Upper lobe of left lung (tissue), 6 donors: ENCODE measurements around the gene RECQL5. TPM values are rescaled to one million over a fixed set of nuclear protein-coding genes. Genes with fewer than 3 reads are reported as not detected.

ENCODE experiments used
- ATAC-seq, 2 donors: fragments of 200-7000 bp; cut with Tn5 transposase; one replicate each; pipeline ENCODE4 v1.9.1; 2022; ENCODE audit warnings: mild to moderate bottlenecking in 2 of 2, moderate library complexity in 2 of 2; ENCODE audit not compliant: low FRiP score in 2 of 2
- DNase-seq, 2 donors: peaks; one replicate each; pipeline ENCODE4 v3.0.0-alpha.2; 2019 to 2020
- H3K27ac ChIP-seq, 4 donors: fragments of 200-600 bp; sonication (generic); one replicate each; pipeline ENCODE4 v1.5.1; 2016 to 2019
- H3K27me3 ChIP-seq, 4 donors: fragments of 200-600 bp; sonication (generic); one replicate each; pipeline ENCODE4 v1.5.1; 2017 to 2019
- H3K36me3 ChIP-seq, 4 donors: fragments of 200-600 bp; sonication (generic); one replicate each; pipeline ENCODE4 v1.5.1; 2016 to 2019
- H3K4me1 ChIP-seq, 4 donors: fragments of 200-600 bp; sonication (generic); one replicate each; pipeline ENCODE4 v1.5.1; 2018 to 2019
- H3K4me3 ChIP-seq, 4 donors: fragments of 200-600 bp; sonication (generic); one replicate each; pipeline ENCODE4 v1.5.1; 2017 to 2019; ENCODE audit warnings: mild to moderate bottlenecking in 2 of 4, moderate library complexity in 1 of 4
- H3K9me3 ChIP-seq, 4 donors: fragments of 200-600 bp; sonication (generic); one replicate each; pipeline ENCODE4 v1.5.1; 2018 to 2019
- CTCF ChIP-seq, 6 experiments: fragments of 450-650 bp in 4 of 6; fragments of 200-600 bp in 2 of 6; sonication (generic) in 2 of 6; IDR thresholded peaks; one replicate each; pipeline ENCODE4 v1.5.1; 2016 to 2019; ENCODE audit warnings: antibody characterized with exemption in 6 of 6
- EP300 ChIP-seq, 4 donors: sonication (generic); formaldehyde crosslinking; IDR thresholded peaks; one replicate each; pipeline ENCODE4 v1.5.1; 2017; ENCODE audit warnings: antibody characterized with exemption in 4 of 4, control low read depth in 2 of 4
- POLR2A ChIP-seq, 4 donors: fragments of 450-650 bp; IDR thresholded peaks; one replicate each; pipeline ENCODE4 v1.5.1; 2016 to 2017; ENCODE audit warnings: antibody characterized with exemption in 4 of 4, mild to moderate bottlenecking in 2 of 4
- POLR2AphosphoS5 ChIP-seq, 2 donors: sonication (generic); formaldehyde crosslinking; IDR thresholded peaks; one replicate each; pipeline ENCODE4 v1.5.1; 2017; ENCODE audit warnings: antibody characterized with exemption in 2 of 2
- WGBS, 2 donors: methylation state at CpG; one replicate each; pipeline ENCODE4 v1.1.5; 2017 to 2018; 5-methylcytosine and 5-hydroxymethylcytosine counted together
- total RNA-seq, 6 donors: library from RNA; depleted of rRNA in 4 of 6; stranded (reverse); fragments of >200 nt in 4 of 6; gene quantifications; one replicate each; pipeline versions ENCODE4 v1.1.0 to v1.2.1, GENCODE V29; 2016 to 2021
- donor health status: DM: no; HTN: no; CAD: no; lungs with moderate emphysema.
- donor health status: DM: no; HTN: yes; CAD: no; lungs with severe emphysema.

Gene RECQL5
- total RNA-seq, 6 donors from 2014 or later: 11.4 to 97.4 (median 41.4) TPM

GRCh38 chr17:75635610-75636202, 31.2 kb downstream of the RECQL5 start:
- H3K4me3 ChIP-seq: no peak overlapping the region
- H3K27me3 ChIP-seq: no peaks in the 10 kb centered on the region
- no peaks in the 10 kb centered on the region for H3K9me3 ChIP-seq
- TF ChIP-seq POLR2AphosphoS5 (IDR thresholded peaks at IDR 0.05) (no peak), EP300 (IDR thresholded peaks at IDR 0.05) (no peak), POLR2A (IDR thresholded peaks at IDR 0.05) (no peak), CTCF (IDR thresholded peaks at IDR 0.05) (no peak)
- peaks cover 0 to 6% (median 3%) of the 10 kb centered on the region in 4 donors for H3K36me3 ChIP-seq
- ATAC-seq (no peak), DNase-seq (peak; percentile 60 to 79)
- H3K27ac ChIP-seq: peak overlapping the region; percentile 39 to 68 (median 60)
- 33 to 45% methylated on average over 1 to 15 of the region's 16 CpGs for WGBS, 2 donors
- peaks cover 22 to 50% (median 38%) of the 10 kb centered on the region in 4 donors for H3K4me1 ChIP-seq

GRCh38 chr17:75634754-75635609, 32.0 kb downstream of the RECQL5 start:
- Histone ChIP-seq H3K36me3 (peaks cover 0 to 13% (median 5%) of the 10 kb centered on the region in 4 donors), H3K4me1 (peaks cover 22 to 44% (median 35%) of the 10 kb centered on the region in 4 donors), H3K27ac (peak overlapping the region; percentile 39 to 82 (median 75)), H3K9me3 (no peaks in the 10 kb centered on the region), H3K27me3 (no peaks in the 10 kb centered on the region), H3K4me3 (no peak overlapping the region)
- DNase-seq: peak; percentile 35 to 59
- TF ChIP-seq EP300 (IDR thresholded peaks at IDR 0.05): no peak
- no peak for TF ChIP-seq CTCF (IDR thresholded peaks at IDR 0.05)
- no peak for TF ChIP-seq POLR2AphosphoS5 (IDR thresholded peaks at IDR 0.05)
- TF ChIP-seq POLR2A (IDR thresholded peaks at IDR 0.05): no peak
- WGBS, 2 donors: 77 to 85% methylated on average over 17 to 20 of the region's 20 CpGs
- no peak for ATAC-seq

- Histone ChIP-seq H3K36me3 (peaks cover 0 to 15% (median 5%) of the 10 kb centered on the region in 4 donors), H3K4me1 (peaks cover 22 to 40% (median 34%) of the 10 kb centered on the region in 4 donors), H3K4me3 (peak overlapping the region in 3 of 4 donors; percentile 11 to 18 (median 11)), H3K27ac (peak overlapping the region; percentile 82 to 85 (median 82)), H3K27me3 (no peaks in the 10 kb centered on the region), H3K9me3 (no peaks in the 10 kb centered on the region)
- peak in 1 of 2 donors; percentile 57 for DNase-seq
- ATAC-seq: no peak
- TF ChIP-seq POLR2A (IDR thresholded peaks at IDR 0.05) (no peak), EP300 (IDR thresholded peaks at IDR 0.05) (no peak), POLR2AphosphoS5 (IDR thresholded peaks at IDR 0.05) (no peak), CTCF (IDR thresholded peaks at IDR 0.05) (no peak)
- WGBS, 2 donors: 82 to 85% methylated on average over 5 to 9 of the region's 9 CpGs
These were observed 32.6 kb downstream of the RECQL5 start for GRCh38 chr17:75634376-75634740.

GRCh38 chr17:75633486-75634375, 33.2 kb downstream of the RECQL5 start:
- peak; percentile 82 to 92 for DNase-seq
- H3K27ac ChIP-seq: peak overlapping the region; percentile 82 to 85 (median 82)
- H3K4me1 ChIP-seq: peaks cover 22 to 39% (median 33%) of the 10 kb centered on the region in 4 donors
- H3K9me3 ChIP-seq: no peaks in the 10 kb centered on the region
- peak overlapping the region in 3 of 4 donors; percentile 11 to 32 (median 11) for H3K4me3 ChIP-seq
- ATAC-seq: peak; percentile 78 to 81
- no peaks in the 10 kb centered on the region for H3K27me3 ChIP-seq
- peak; percentile 24 to 66 (median 42) for TF ChIP-seq CTCF (IDR thresholded peaks at IDR 0.05)
- peak in 1 of 4 donors; percentile 26 for TF ChIP-seq POLR2A (IDR thresholded peaks at IDR 0.05)
- no peak for TF ChIP-seq POLR2AphosphoS5 (IDR thresholded peaks at IDR 0.05)
- WGBS, 2 donors: 15 to 18% methylated on average over 17 to 25 of the region's 27 CpGs
- peaks cover 0 to 19% (median 6%) of the 10 kb centered on the region in 4 donors for H3K36me3 ChIP-seq
